HEK293 (cell line): ENCODE results near the gene OPRM1.
"Not testable (repeated sequence)": the region's sequence is repeated elsewhere in the genome, so short reads cannot be mapped to it uniquely, and the experiment has no call there.

Experiments used
- CTCF ChIA-PET: fragments of 350-600 bp; formaldehyde crosslinking; extraction: SDS; loops from one replicate; lab custom pipeline; 2021; ENCODE audit warnings: antibody characterized with exemption; lab: Yijun Ruan, JAX
- POLR2A ChIA-PET: fragments of 300-600 bp; formaldehyde crosslinking; extraction: SDS; loops from one replicate; lab custom pipeline; 2020; ENCODE audit warnings: antibody characterized with exemption, inconsistent platforms; lab: Yijun Ruan, JAX
- H3K27ac ChIP-seq: fragments of 200-500 bp; sonication (Bioruptor generic); 2 replicates; pipeline ENCODE4 v1.5.1; 2014; ENCODE audit warnings: low read depth, low read length, control low read depth, inconsistent platforms; ENCODE audit errors: extremely low read depth
- H3K36me3 ChIP-seq, 2 experiments: fragments of 200-500 bp in 1 of 2; sonication (Bioruptor generic) in 1 of 2; 1 replicate in 1 of 2; 2 replicates in 1 of 2; pipeline ENCODE4 v1.5.1; 2014 to 2017; ENCODE audit warnings: inconsistent platforms in 2 of 2, low read length in 2 of 2; ENCODE audit not compliant: control insufficient read depth in 2 of 2, insufficient read depth in 1 of 2
- H3K4me1 ChIP-seq: fragments of 200-500 bp; sonication (Bioruptor generic); 2 replicates; pipeline ENCODE4 v1.5.1; 2014; ENCODE audit warnings: mild to moderate bottlenecking, low read length, inconsistent platforms; ENCODE audit not compliant: control insufficient read depth, insufficient read depth
- H3K4me3 ChIP-seq: 2 replicates; pipeline ENCODE4 v1.5.1; 2011; ENCODE audit warnings: low read depth, mild to moderate bottlenecking, control low read depth, low read length, moderate library complexity
- H3K9me3 ChIP-seq: fragments of 200-500 bp; sonication (Bioruptor generic); 2 replicates; pipeline ENCODE4 v1.5.1; 2014; ENCODE audit warnings: low read depth, low read length, inconsistent platforms; ENCODE audit not compliant: control insufficient read depth, insufficient read depth
- KLF17 ChIP-seq: fragments of 450-650 bp; formaldehyde crosslinking; IDR thresholded peaks from 2 replicates; pipeline ENCODE4 v1.5.1; 2016; ENCODE audit warnings: missing biosample characterization, missing genetic modification characterization
- KLF8 ChIP-seq: fragments of 450-650 bp; formaldehyde crosslinking; IDR thresholded peaks from 2 replicates; pipeline ENCODE4 v1.5.1; 2016; ENCODE audit warnings: missing biosample characterization, missing genetic modification characterization
- OVOL3 ChIP-seq: fragments of 450-650 bp; formaldehyde crosslinking; IDR thresholded peaks from 2 replicates; pipeline ENCODE4 v1.5.1; 2016; ENCODE audit warnings: missing biosample characterization, missing genetic modification characterization
- REST ChIP-seq: fragments of 450-650 bp; formaldehyde crosslinking; IDR thresholded peaks from 2 replicates; pipeline ENCODE4 v1.5.1; 2016; ENCODE audit warnings: missing biosample characterization, missing genetic modification characterization
- SCRT1 ChIP-seq: fragments of 450-650 bp; formaldehyde crosslinking; IDR thresholded peaks from 2 replicates; pipeline ENCODE4 v1.5.1; 2016; ENCODE audit warnings: missing biosample characterization, missing genetic modification characterization, borderline replicate concordance
- TCF7L2 ChIP-seq: IDR thresholded peaks from 2 replicates; pipeline ENCODE4 v1.6.1; 2011; ENCODE audit warnings: low read depth, mild to moderate bottlenecking, inconsistent platforms, low read length, moderate library complexity, borderline replicate concordance
- TRIM28 ChIP-seq: IDR thresholded peaks from 2 replicates; pipeline ENCODE4 v1.6.1; 2011; ENCODE audit warnings: low read length, control low read depth, borderline replicate concordance
- ZBTB20 ChIP-seq: fragments of 450-650 bp; formaldehyde crosslinking; IDR thresholded peaks from 2 replicates; pipeline ENCODE4 v1.5.1; 2016; ENCODE audit warnings: missing biosample characterization, missing genetic modification characterization
- ZNF133 ChIP-seq: fragments of 450-650 bp; formaldehyde crosslinking; IDR thresholded peaks from 2 replicates; pipeline ENCODE4 v1.5.1; 2016; ENCODE audit warnings: missing biosample characterization, missing genetic modification characterization
- ZNF175 ChIP-seq: fragments of 450-650 bp; formaldehyde crosslinking; IDR thresholded peaks from 2 replicates; pipeline ENCODE4 v1.5.1; 2016; ENCODE audit warnings: missing biosample characterization, missing genetic modification characterization
- ZNF341 ChIP-seq: fragments of 450-650 bp; formaldehyde crosslinking; IDR thresholded peaks from 2 replicates; pipeline ENCODE4; 2016; ENCODE audit warnings: low read depth, missing biosample characterization, missing genetic modification characterization
- ZNF362 ChIP-seq: fragments of 450-650 bp; formaldehyde crosslinking; IDR thresholded peaks from 2 replicates; pipeline ENCODE4 v1.5.1; 2016; ENCODE audit warnings: missing biosample characterization, missing genetic modification characterization
- ZNF366 ChIP-seq: fragments of 450-650 bp; formaldehyde crosslinking; conservative IDR thresholded peaks from 2 replicates; pipeline ENCODE4 v1.5.1; 2016; ENCODE audit warnings: missing biosample characterization, missing genetic modification characterization
- ZNF423 ChIP-seq: fragments of 450-650 bp; formaldehyde crosslinking; IDR thresholded peaks from 2 replicates; pipeline ENCODE4 v1.5.1; 2016; ENCODE audit warnings: missing biosample characterization, missing genetic modification characterization
- ZNF623 ChIP-seq: fragments of 450-650 bp; formaldehyde crosslinking; IDR thresholded peaks from 2 replicates; pipeline ENCODE4 v1.5.1; 2016; ENCODE audit warnings: missing biosample characterization, missing genetic modification characterization
- ZNF629 ChIP-seq: fragments of 450-650 bp; formaldehyde crosslinking; IDR thresholded peaks from 2 replicates; pipeline ENCODE4 v1.5.1; 2017; ENCODE audit warnings: missing biosample characterization, missing genetic modification characterization
- ZNF660 ChIP-seq: fragments of 450-650 bp; IDR thresholded peaks from 2 replicates; pipeline ENCODE4 v1.5.1; 2018; ENCODE audit warnings: missing biosample characterization, mild to moderate bottlenecking, missing genetic modification characterization
- ZNF776 ChIP-seq: fragments of 450-650 bp; formaldehyde crosslinking; IDR thresholded peaks from 2 replicates; pipeline ENCODE4 v1.5.0; 2017; ENCODE audit warnings: missing biosample characterization, missing genetic modification characterization, borderline replicate concordance
- ZNF843 ChIP-seq: fragments of 450-650 bp; formaldehyde crosslinking; IDR thresholded peaks from 2 replicates; pipeline ENCODE4 v1.5.1; 2016; ENCODE audit warnings: missing biosample characterization, missing genetic modification characterization
- ZSCAN16 ChIP-seq: fragments of 450-650 bp; formaldehyde crosslinking; IDR thresholded peaks from 2 replicates; pipeline ENCODE4 v1.5.1; 2016; ENCODE audit warnings: missing biosample characterization, missing genetic modification characterization
- ZSCAN5A ChIP-seq: fragments of 450-650 bp; formaldehyde crosslinking; IDR thresholded peaks from 2 replicates; pipeline ENCODE4 v1.5.1; 2016; ENCODE audit warnings: missing biosample characterization, missing genetic modification characterization

The OPRM1 gene

GRCh38 chr6:154070657-154071056, 31.6 kb downstream of the OPRM1 start (continued):
- TF ChIP-seq ZNF843, result no peak
- TF ChIP-seq ZNF776 (tag by site-specific recombination), result no peak
- no peak for TF ChIP-seq ZBTB20 (tag by site-specific recombination)
- no peak for TF ChIP-seq ZNF423
- no peak for TF ChIP-seq REST (tag by site-specific recombination)
- no peak for TF ChIP-seq SCRT1
- no peak for TF ChIP-seq ZSCAN16 (tag by site-specific recombination)
- TF ChIP-seq ZNF629, result no peak
- TF ChIP-seq ZNF660, result no peak
- TF ChIP-seq ZNF362, result no peak

- ChIA-PET CTCF (no interaction called here), POLR2A (no interaction called here)
- Histone ChIP-seq H3K4me1 (no peaks in the 10 kb centered on the region), H3K27ac (no peak overlapping the region), H3K36me3 (no peaks in the 10 kb centered on the region), H3K9me3 (no peaks in the 10 kb centered on the region), H3K4me3 (no peak overlapping the region)
- TF ChIP-seq OVOL3, result no peak
- TF ChIP-seq KLF17, result no peak
- TF ChIP-seq TRIM28, result no peak
- no peak for TF ChIP-seq TCF7L2
- TF ChIP-seq ZNF341, result no peak
- TF ChIP-seq ZNF660, result no peak
- no peak for TF ChIP-seq ZNF175 (tag by site-specific recombination)
- TF ChIP-seq ZNF366 (tag by site-specific recombination), result no peak
- TF ChIP-seq ZSCAN5A (tag by site-specific recombination), result no peak
- no peak for TF ChIP-seq ZNF133
- TF ChIP-seq, all 188 proteins: peak for 0
Measured at GRCh38 chr6:154071236-154071635, 32.2 kb downstream of the OPRM1 start.

- no peak overlapping the region for H3K27ac ChIP-seq
- POLR2A ChIA-PET, result no interaction called here
- TF ChIP-seq KLF8 (tag by site-specific recombination), result no peak
- no peak for TF ChIP-seq ZNF843
- TF ChIP-seq ZNF623, result no peak
- TF ChIP-seq, all 188 proteins: peak for 0
- CTCF ChIA-PET, result no interaction called here
- Histone ChIP-seq H3K36me3 (no peaks in the 10 kb centered on the region), H3K9me3 (no peaks in the 10 kb centered on the region), H3K4me1 (no peaks in the 10 kb centered on the region), H3K4me3 (no peak overlapping the region)
Measured at GRCh38 chr6:154071711-154072110, 32.7 kb downstream of the OPRM1 start.

- CTCF ChIA-PET, result interaction anchor here (0.6 kb wide), 1 partner anchor 8 kb away, joined by 4 read pairs; no protein-coding TSS in a partner anchor
- POLR2A ChIA-PET, H3K36me3 ChIP-seq, H3K9me3 ChIP-seq, H3K4me1 ChIP-seq, H3K27ac ChIP-seq, H3K4me3 ChIP-seq: not testable (repeated sequence)
Measured at GRCh38 chr6:154078596-154078995, 39.6 kb downstream of the OPRM1 start.
